ENCODE results near the gene TMEM119. TPM values are rescaled to one million over a fixed set of nuclear protein-coding genes. Genes with fewer than 3 reads are reported as not detected.

The TMEM119 gene
- total and polyA plus RNA-seq, 9 of the 15 experiments (the other 6 are each of a cell fraction or from before 2014, with no cell fraction given) = 0.18 TPM; not detected in 8

DNA sequence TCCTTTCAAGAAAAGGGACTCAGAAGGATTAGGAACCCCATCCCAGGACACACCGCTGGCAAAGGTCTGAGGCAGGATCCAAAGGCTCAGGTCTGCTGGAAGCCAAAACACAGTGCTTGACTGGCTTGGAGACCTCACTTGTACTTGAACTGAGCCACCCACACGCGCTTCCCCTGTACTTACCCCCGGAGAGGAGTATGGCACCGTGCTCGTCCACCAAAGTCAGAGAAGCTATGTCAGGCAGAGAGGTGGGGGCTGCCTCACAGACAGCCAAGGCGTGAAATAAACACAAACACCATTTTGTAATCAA, 46.9 kb upstream of the TMEM119 start:
- H3K4me2 ChIP-seq (ENCODE audit: insufficient read depth, low read length) = no peak overlapping the region
- H3K4me1 ChIP-seq (replicated peaks in 1 of 2; ENCODE audit: control insufficient read depth in 2 of 2, insufficient read depth in 2 of 2, low read length in 2 of 2) = peaks cover 14 to 21% of the 10 kb centered on the region in 2 experiments
- POLR2A ChIA-PET = interaction anchor here (1.0 kb wide), 2 partner anchors 14 to 160 kb away, joined by 3 to 4 read pairs; no protein-coding TSS in a partner anchor
- H2AFZ ChIP-seq (ENCODE audit: low read depth, low read length) = no peak overlapping the region
- no peaks in the 10 kb centered on the region for H3K79me2 ChIP-seq (ENCODE audit: control insufficient read depth, insufficient read depth, low read length)
- H3K4me3 ChIP-seq = no peak overlapping the region
- 96% methylated on average over 7 of the region's 7 CpGs for WGBS (ENCODE audit: insufficient coverage, low coverage, missing lambda C conversion rate)
- no peak for FAIRE-seq
- ATAC-seq = no peak
- H3K9ac ChIP-seq (ENCODE audit: insufficient read depth in 1 of 2, low read depth in 2 of 2, low read length in 2 of 2) = 0 out of 4 replicates have a peak overlapping the region, but pooled peaks of 1 of the 2 experiments have one; percentile 31
- H3K27ac ChIP-seq (ENCODE audit: extremely low read depth, low read depth, low read length) = no peak overlapping the region
- H4K20me1 ChIP-seq (replicated peaks; ENCODE audit: control insufficient read depth, insufficient read depth, low read length) = 0 out of 2 replicates have a peak, but pooled peaks cover 3% of the 10 kb centered on the region
- CTCF ChIA-PET (ENCODE audit: low intra/inter-chr PET ratio) = no interaction called here
- in situ Hi-C loops (cut with MboI) = no loop called here
- DNase-seq (ENCODE audit: extremely low read depth in 1 of 4, low spot score in 3 of 4) = no peak
- H3K9me3 ChIP-seq (replicated peaks; ENCODE audit: control insufficient read depth, insufficient read depth, low read depth, low read length) = no peaks in the 10 kb centered on the region
- no TSS peak for BruUV-seq (replicated peaks)
- intact Hi-C loops (cut with micrococcal nuclease) = no loop called here
- TF ChIP-seq RBM39 (optimal IDR thresholded peaks at IDR 0.05; ENCODE audit: low read depth, low read length) (no peak), SIN3A (IDR thresholded peaks at IDR 0.05; ENCODE audit: borderline replicate concordance in 2 of 2, control insufficient read depth in 1 of 2, low read depth in 2 of 2, low read length in 2 of 2) (no peak)
- TF ChIP-seq, protein P1, sequence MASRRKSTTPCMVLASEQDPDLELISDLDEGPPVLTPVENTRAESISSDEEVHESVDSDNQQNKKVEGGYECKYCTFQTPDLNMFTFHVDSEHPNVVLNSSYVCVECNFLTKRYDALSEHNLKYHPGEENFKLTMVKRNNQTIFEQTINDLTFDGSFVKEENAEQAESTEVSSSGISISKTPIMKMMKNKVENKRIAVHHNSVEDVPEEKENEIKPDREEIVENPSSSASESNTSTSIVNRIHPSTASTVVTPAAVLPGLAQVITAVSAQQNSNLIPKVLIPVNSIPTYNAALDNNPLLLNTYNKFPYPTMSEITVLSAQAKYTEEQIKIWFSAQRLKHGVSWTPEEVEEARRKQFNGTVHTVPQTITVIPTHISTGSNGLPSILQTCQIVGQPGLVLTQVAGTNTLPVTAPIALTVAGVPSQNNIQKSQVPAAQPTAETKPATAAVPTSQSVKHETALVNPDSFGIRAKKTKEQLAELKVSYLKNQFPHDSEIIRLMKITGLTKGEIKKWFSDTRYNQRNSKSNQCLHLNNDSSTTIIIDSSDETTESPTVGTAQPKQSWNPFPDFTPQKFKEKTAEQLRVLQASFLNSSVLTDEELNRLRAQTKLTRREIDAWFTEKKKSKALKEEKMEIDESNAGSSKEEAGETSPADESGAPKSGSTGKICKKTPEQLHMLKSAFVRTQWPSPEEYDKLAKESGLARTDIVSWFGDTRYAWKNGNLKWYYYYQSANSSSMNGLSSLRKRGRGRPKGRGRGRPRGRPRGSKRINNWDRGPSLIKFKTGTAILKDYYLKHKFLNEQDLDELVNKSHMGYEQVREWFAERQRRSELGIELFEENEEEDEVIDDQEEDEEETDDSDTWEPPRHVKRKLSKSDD (conservative IDR thresholded peaks at IDR 0.05; ENCODE audit: low read length) = no peak
- no peaks in the 10 kb centered on the region for H3K9me1 ChIP-seq (ENCODE audit: control insufficient read depth, insufficient read depth, low read length)
- H3K36me3 ChIP-seq (ENCODE audit: control insufficient read depth, insufficient read depth, low read length) = peaks cover 61% of the 10 kb centered on the region
- no peaks in the 10 kb centered on the region for H3K27me3 ChIP-seq (ENCODE audit: control insufficient read depth in 2 of 2, insufficient read depth in 2 of 2, low read length in 2 of 2)
